CD1c-positive myeloid dendritic cell (primary cell): Measurements from ENCODE around the gene MYPOP.
"Not testable (repeated sequence)": the region's sequence is repeated elsewhere in the genome, so short reads cannot be mapped to it uniquely, and the experiment has no call there.

Experiments
- DNase-seq: peaks from one replicate; pipeline ENCODE4 v3.0.0-alpha.2; 2016; ENCODE audit errors: extremely low spot score

Gene MYPOP

GRCh38 chr19:45906221-45906620 is 3.8 kb upstream of the MYPOP start:
- DNase-seq, result no peak

- no peak for DNase-seq
Observed at GRCh38 chr19:45905011-45905410, 2.6 kb upstream of the MYPOP start.

GRCh38 chr19:45902651-45903625 is 525 bp upstream of the MYPOP start:
- DNase-seq, result peak; percentile 100

- DNase-seq, result peak; percentile 75
Observed at GRCh38 chr19:45901432-45901911, 941 bp downstream of the MYPOP start.

- DNase-seq, result no peak
Observed at GRCh38 chr19:45900738-45901431, 1.5 kb downstream of the MYPOP start.

GRCh38 chr19:45899919-45900589 is 2.4 kb downstream of the MYPOP start:
- DNase-seq, result no peak

GRCh38 chr19:45899253-45899652 is 3.2 kb downstream of the MYPOP start:
- no peak for DNase-seq

- peak; percentile 41 for DNase-seq
Observed at GRCh38 chr19:45897261-45897812, 5.1 kb downstream of the MYPOP start.

- DNase-seq, result not testable (repeated sequence)
Observed at GRCh38 chr19:45895983-45896599, 6.3 kb downstream of the MYPOP start.

GRCh38 chr19:45895519-45895972 is 6.9 kb downstream of the MYPOP start:
- no peak for DNase-seq

GRCh38 chr19:45890877-45891276 is 11.5 kb downstream of the MYPOP start:
- no peak for DNase-seq

GRCh38 chr19:45889210-45889885 is 13.1 kb downstream of the MYPOP start:
- no peak for DNase-seq

GRCh38 chr19:45887200-45887710 is 15.2 kb downstream of the MYPOP start:
- no peak for DNase-seq

GRCh38 chr19:45886427-45887199 is 15.8 kb downstream of the MYPOP start:
- peak; percentile 94 for DNase-seq

GRCh38 chr19:45885556-45886426 is 16.6 kb downstream of the MYPOP start, which contains the start of gene IRF2BP1:
Gene IRF2BP1 (minus strand): TSS chr19:45886141. CDS start chr19:45885774, 367 bp downstream.
- peak; percentile 97 for DNase-seq

GRCh38 chr19:45884682-45885555 is 17.5 kb downstream of the MYPOP start:
- no peak for DNase-seq

- DNase-seq, result no peak
Observed at GRCh38 chr19:45883881-45884681, 18.3 kb downstream of the MYPOP start.
